ENCODE data around the gene SERP2.

DNA sequence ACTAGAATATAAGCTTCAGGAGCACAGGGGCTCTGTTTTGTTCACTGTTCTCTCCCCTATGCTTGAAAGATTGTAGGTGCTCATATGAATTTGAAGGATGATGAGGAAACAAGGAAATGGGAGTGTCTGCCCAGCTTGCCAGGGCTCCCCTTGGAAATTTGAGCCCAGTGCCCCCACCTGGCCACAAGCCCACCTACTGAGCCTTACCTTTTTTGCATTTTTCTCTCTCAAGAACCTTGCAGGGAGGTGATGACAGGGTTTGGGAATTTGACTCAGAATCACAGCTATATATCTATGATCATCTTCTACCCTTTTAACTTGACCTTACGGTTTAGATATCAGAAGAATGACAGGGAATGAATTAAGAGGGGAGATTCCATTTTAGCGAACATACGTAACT lies 33.8 kb downstream of the SERP2 start:
- TF ChIP-seq, protein P1, sequence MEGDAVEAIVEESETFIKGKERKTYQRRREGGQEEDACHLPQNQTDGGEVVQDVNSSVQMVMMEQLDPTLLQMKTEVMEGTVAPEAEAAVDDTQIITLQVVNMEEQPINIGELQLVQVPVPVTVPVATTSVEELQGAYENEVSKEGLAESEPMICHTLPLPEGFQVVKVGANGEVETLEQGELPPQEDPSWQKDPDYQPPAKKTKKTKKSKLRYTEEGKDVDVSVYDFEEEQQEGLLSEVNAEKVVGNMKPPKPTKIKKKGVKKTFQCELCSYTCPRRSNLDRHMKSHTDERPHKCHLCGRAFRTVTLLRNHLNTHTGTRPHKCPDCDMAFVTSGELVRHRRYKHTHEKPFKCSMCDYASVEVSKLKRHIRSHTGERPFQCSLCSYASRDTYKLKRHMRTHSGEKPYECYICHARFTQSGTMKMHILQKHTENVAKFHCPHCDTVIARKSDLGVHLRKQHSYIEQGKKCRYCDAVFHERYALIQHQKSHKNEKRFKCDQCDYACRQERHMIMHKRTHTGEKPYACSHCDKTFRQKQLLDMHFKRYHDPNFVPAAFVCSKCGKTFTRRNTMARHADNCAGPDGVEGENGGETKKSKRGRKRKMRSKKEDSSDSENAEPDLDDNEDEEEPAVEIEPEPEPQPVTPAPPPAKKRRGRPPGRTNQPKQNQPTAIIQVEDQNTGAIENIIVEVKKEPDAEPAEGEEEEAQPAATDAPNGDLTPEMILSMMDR (conservative IDR thresholded peaks at IDR 0.05 in 1 of 2, IDR thresholded peaks at IDR 0.05 in 1 of 2; ENCODE audit: low read depth in 1 of 2, low read length in 2 of 2): no peak
- no peak for TF ChIP-seq EZH2 (IDR thresholded peaks at IDR 0.05; ENCODE audit: low read length, missing control alignments)

Data from fibroblast of lung (primary cell).